ENCODE results near the gene FGGY.
"Not testable (repeated sequence)": the region's sequence is repeated elsewhere in the genome, so short reads cannot be mapped to it uniquely, and the experiment has no call there.

The FGGY gene

DNA sequence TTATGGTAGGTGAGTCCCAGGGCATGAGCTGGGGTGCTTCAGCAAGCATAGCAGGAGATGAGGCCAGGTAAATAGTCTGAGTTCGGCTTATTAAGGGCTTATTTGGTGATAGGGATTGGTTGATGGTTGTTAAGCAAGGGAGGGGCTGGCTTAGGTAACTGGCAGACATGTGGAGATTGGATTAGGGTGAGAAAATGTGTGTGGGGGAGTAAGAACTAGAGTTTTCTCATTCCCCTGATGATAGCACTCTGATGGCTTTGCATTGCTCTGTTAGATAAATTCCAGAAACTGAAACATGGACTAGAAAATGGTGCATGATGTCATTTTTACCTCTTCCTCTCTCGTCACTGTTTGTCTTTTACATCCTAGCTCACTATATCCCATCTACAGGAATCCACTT, 53.6 kb downstream of the FGGY start:
- DNase-seq (ENCODE audit: low read depth, low spot score), result no peak

DNA sequence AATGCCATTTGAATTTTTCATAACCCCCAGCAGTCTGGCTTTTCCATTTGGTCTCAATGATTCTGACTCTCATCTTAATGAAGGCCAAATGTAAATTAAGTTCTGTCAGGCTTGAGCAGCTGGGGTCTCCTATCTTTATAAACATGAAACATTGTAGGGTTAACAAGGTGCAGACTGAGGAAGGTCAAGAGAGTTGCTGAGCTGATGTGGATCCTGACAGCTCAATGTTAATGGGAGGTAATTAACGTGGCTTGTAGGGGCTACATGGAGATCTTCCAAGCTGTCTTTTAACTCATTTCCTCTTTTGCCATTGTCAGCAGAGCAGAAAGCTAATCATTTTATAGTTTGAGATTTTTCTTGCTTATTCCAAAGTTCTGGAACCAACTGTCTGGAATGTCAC, 55.2 kb downstream of the FGGY start:
- no peak for DNase-seq (ENCODE audit: low read depth, low spot score)

DNA sequence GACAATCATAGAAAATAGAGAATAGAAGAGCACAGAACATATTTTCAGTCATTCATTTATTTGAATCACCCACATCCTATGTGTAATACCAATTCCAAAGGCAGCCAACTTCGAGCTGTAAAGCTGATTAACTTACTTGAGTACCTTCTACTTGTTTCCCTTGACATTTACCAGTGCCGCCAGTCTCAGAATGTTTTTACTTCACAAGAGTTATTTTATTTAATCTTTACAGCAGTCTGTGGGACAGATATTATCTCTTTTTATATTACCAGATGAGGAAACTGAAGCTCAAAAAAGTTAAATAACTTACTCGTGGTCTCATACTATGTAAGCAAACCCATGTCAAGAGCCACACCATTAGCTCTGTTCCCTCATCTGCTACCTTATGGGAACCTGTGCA, 56.6 kb downstream of the FGGY start:
- DNase-seq (ENCODE audit: low read depth, low spot score), result no peak

DNA sequence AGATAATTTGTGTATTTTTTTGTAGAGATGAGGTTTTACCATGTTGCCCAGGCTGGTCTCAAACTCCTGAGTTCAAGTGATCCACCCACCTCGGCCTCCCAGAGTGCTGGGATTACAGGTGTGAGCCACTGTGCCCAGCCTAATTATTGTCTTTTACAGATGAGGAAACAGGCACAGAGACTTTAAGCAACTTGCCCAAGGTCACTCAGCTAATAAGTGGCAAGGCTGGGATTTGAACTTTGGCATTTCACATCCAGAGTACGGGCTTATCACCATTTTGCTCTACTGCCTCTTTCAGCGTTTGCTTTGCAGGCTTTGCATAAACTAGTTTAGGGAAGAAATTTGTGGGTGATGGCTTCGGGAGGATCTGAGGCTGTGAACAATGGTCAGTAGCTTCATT, 57.3 kb downstream of the FGGY start:
- DNase-seq (ENCODE audit: low read depth, low spot score), result not testable (repeated sequence)

DNA sequence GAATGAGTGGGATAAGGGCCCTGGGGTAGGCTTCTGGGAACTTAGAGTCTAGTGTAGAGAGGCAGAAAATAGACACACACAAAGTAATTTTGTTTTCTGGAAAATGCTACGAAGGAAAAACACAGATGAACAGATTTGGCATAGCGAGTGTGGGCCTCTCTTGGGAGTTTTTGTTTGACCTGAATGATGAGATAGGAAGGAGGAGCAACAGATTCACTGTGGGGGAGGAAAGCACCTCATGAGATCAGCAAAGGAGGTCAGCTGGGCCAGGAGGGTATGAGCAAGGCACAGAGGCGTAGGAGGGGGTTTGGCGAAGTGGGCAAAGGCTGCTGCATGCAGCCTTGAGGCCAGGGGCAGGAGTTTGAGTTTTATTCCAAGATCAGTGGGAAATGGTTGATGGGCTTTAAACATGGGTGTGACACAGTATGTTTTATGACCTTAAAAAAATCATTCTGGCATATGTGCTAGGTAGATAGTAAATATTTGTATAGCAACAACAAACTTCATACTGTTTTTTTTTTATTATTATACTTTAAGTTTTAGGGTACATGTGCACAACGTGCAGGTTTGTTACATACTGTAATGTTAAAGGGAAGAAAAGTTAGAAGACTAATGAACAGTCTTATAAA, 57.9 kb downstream of the FGGY start:
- DNase-seq (ENCODE audit: low read depth, low spot score), result no peak

DNA sequence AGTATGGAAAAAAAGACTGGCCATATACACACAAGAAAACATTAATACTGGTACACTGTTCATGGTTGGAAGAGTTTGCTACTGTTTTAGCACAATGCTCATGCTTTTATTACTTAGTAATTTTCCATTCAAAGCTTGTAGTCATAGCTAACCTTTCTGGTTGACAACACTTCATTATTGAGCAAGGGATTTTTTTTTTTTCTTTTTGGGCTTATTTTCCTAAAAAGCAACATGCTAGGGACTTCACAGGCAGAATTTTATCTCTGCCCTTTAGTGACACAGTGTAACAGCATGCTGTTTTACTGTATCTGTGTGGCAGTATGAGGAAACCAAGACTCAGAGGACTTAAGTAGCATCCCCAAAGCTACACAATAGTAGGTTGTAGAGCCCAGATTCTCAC, 58.5 kb downstream of the FGGY start:
- DNase-seq (ENCODE audit: low read depth, low spot score), result no peak

DNA sequence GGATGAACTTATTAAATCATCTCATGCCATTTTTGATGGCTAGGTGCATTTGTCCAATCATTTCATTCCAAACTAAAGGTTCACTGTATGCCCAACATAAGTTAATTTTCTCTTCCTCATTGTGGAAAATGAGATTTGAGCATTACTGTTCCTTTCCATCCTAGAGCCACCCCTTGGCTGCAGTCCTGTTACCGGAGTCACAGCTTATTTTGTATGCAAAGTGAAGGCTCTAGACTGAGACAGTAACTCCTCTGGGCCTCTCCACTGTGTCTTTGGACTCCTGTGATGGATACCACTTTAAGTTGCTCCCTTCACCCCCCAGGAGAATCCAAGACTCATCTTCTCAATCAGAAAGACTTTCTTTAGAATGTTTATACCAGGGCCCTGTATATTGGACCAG, 59.7 kb downstream of the FGGY start:
- no peak for DNase-seq (ENCODE audit: low read depth, low spot score)

DNA sequence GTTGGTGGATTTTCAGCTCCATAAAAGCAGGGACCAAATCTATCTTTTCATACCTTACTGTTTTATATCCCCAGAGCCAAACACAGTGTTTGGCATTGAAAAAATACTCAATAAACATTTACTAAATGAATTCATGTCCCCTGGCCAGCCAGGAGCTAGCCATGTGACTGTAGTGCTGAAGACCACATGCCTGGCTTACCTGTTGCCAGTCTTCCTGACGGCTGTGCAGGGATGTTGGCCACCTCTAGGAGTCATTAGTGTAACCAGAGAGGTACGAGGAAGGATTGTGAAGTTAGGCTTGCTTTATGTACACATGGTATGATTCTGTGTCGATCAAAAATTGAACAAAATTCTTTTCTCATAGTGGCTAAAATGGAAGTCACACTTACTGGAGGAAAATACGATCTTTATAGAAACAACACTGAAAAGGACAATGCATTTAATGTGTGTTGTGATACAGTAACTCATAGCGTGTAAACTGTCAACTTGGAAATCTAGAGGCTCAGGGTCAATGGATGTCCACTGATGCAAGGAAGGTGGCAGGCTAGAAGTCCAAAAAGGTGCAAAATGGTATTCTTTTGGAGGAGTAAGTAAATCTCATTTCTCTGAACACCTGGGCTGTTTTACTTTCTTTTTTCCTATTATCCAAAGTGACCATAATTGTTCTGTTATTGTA, 60.9 kb downstream of the FGGY start:
- no peak for DNase-seq (ENCODE audit: low read depth, low spot score)

DNA sequence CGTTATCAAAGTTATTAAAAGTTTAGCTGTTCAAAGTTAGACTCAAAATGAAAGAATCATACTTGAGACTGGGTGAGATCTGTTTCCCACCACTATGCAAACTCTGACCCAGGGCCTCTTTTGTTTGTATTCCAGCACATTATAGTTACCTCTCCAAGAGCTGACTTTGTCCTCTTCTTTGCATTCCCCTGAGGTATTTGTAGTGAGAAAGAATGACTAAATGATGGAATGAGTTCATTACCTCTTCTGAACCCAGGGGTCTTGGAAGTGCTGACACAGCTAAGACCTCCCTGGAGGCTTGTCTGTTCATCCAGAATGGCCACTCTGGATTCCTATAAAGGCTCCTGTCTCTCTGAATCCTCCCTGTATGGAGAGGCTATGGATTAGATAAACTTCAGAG, 62.4 kb downstream of the FGGY start:
- DNase-seq (ENCODE audit: low read depth, low spot score), result no peak

DNA sequence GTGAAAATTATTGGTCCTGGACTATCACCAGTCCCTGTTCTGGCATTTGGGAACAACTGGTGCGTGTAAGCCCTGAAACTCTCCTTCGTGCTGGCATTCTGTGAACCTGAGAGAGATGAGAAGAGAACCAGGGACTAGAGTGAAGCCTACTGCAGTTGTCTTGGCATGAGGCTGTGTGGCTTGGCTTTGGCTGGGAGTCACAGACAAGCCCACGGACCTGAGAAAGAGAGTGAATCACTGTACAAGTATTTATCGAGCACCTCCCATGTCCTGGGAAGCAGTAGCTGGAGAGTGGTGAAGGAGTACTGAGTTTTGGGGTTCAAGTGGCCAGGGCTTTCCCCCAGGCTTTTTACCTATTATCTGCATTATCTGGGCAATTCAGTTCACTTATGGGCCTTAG, 63.3 kb downstream of the FGGY start:
- no peak for DNase-seq (ENCODE audit: low read depth, low spot score)

DNA sequence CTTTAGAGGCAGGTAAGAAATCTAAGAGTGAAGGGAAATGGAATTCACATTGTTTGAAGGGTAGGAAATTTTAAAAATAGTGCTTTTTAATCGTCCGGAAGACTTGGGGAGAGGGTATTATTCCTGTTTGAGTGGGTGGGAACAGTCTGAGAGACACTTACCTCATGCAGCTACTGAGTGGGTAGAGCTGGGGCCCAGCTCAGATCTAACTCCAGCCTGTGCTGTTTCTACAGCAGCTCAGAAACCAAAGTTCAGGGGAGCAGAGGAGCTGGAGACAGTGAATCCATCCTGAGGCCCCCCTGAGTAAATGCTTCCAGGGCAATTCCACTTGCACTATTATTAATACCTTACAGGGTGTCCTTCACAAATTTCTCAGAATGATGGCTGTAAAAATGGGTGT, 63.8 kb downstream of the FGGY start:
- DNase-seq (ENCODE audit: low read depth, low spot score), result no peak

DNA sequence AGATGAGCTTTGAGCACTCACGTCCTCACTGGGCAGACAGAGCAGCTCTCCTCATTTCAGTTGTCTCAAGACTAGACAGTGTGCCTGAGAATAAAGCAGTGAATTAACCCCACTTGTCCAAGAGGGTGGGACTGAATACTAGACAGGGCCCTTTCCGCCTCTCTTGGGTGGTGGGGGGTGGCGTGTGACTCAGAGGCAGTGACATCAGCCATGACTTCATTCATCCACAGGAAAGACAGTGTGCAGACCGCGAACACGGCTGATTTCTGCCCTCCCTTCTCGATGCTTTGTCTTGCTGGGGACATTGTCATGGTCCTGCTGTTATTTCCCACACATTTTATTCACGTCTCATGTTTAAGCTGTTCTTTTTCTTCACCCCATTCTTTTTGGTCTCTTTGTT, 64.9 kb downstream of the FGGY start:
- no peak for DNase-seq (ENCODE audit: low read depth, low spot score)

DNA sequence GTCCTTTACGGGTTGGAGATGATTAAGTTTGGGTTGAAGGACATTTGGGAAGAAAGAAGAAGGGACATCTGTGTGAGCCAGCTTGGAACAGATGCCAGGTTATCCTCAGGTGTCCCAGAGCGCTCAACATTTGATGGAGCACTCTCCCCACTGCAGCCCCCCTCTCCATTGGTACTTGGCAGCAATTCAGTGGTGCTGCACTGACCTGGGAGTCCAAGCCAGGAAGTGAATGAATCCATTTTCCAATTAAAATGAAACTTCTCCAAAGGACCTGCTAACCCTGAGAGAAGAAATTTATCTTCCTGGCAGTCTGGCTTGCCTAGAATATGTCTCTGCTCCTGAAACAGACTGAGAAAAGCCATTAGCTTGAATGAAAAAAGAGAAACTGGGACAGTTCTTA, 67.1 kb downstream of the FGGY start:
- DNase-seq (ENCODE audit: low read depth, low spot score), result no peak

DNA sequence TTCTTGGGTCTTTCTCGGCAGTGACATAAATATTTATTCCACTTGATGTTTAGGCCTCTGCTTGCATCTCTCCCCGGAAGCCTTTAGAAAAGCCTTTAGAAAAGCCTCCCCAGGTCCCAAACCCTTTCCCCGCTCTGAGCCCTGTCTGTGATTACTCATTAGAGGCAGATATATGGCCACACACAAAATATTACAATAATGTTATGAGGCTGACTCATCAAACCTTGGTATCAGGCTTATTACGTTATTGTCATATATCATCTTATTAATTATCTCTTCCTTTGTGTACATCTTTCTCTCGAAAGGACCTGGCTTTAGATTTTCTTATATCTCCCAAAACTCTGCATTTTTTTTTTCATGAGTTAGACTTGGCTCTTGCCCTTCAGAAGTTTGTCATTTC, 69.5 kb downstream of the FGGY start:
- no peak for DNase-seq (ENCODE audit: low read depth, low spot score)

DNA sequence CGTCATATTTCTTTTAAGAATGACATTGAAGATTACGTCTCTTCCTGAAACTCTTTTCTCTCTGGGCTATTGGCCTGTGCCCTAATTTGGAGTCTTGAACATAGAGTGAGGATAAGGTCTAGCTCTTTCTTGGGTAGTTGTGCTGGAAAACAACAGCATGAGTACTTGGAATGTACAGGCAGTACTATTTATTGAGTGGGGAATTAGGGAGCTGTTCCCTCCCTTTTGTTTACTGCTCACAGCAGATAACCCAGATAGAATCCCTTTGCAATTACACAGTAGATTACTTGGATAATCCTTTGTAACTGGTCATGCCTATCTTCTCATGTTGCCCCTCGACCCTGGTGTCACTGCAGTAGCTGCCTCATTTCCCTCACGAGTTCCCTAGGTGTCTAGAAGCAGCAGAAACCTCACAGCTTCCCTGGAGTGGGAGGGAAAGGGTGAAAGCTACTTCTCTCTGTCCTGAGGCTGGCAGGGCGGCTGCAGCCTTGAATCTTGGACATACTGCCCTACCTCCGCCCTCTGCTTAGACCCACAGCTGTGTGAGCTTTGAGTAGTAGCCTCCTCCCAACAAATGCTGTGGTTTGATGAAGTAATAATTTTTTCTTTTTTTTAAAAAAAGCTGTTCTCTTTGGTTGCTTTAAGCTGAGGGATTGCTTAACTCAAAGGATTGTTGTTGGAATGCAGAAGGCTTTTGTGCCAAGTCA, 70.6 kb downstream of the FGGY start:
- DNase-seq (ENCODE audit: low read depth, low spot score), result peak; percentile 43

DNA sequence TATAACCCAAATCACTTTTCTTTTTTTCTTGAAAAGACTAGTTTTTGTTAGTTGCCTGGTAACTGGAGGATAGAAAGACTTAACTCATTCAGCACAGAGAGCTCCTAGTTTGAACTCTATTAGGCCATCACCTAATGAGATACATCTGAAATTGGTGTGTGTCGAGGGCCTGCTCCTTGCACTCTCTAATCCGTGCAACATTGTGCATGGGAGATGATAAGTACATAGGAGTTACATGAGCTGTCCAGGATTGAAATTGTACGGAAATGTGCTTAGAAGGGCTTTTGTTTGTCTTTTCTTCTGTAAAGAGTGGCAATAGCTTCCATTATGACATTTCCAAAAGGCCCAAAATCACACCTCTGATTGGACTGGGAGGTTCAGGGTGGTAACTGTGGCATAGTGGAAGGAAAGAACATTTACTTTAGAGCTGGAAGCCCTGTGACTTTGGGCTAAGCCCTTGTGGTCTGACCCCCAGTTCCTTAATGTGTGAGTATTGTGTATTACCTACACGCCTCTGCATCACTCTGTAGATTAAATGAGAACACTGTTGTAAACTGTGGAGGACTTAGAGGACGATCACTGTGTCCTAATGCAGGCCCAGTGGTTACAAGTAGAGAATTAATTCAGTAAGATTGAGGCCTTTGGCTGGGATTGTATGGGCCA, 71.2 kb downstream of the FGGY start:
- no peak for DNase-seq (ENCODE audit: low read depth, low spot score)

DNA sequence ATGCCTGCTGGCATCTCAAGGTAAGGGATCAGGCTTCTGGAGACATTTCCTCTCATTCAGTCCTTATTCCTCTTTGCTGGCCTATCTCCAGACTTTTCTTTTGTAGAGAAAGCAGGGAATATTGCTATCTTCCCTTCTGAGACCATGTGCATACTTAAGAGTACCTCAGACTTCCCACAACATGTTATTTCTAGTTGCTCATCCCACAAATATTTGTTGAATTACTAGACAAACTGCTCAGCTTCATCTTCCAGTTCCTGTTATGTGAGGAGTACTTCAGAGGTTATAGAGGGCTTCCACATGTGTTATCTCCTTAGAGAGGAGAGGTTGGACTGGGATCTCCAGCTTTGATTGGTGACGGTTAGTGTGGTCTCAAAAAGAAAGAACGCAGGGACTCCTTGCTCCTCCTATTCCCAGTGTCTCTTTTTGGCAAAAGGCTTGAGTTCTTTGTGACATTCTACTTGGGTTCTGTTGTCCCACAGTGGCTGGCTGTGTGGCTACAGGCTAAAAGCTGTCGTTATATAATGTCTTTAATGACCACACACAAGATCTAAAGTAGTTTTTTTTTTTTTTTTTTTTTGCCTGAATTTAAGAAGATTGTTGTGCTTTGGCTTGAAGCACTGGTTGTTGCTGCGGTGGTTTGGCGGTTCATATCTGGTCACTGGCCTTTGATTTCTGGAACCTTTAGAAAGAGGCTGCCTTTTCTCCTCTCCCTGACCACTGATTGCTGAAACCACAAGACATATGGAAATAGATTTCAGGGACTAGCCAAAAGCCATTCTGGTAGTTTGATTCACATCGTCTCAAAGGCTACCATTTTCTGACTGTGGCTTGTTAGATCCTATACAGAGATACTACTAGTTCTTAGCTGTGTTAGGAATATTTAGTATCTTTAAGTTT, 78.7 kb downstream of the FGGY start:
- DNase-seq (ENCODE audit: low read depth, low spot score), result peak; percentile 86

DNA sequence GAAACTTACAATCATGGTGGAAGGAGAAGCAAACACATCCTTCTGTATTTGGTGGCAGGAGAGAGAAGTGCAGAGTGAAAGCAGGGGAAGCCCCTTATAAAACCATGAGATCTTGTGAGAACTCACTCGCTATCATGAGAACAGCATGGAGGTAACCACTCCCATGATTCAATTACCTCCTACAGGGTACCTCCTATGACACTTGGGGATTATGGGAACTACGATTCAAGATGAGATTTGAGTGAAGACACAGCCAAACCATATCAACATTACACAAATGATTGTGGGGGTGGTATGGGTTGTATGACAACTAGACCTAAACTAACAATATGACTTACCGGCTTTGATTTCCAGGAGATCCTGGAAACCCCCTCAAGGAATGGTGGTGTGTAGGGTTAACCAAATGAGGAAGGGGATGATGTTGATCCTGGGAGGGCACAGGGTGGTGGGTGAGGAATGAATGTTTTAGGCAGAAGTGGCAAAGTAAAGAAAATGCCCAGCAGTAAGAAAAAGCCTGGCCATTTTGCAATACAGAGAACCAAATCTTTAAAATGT, 80.5 kb downstream of the FGGY start:
- DNase-seq (ENCODE audit: low read depth, low spot score), result no peak

DNA sequence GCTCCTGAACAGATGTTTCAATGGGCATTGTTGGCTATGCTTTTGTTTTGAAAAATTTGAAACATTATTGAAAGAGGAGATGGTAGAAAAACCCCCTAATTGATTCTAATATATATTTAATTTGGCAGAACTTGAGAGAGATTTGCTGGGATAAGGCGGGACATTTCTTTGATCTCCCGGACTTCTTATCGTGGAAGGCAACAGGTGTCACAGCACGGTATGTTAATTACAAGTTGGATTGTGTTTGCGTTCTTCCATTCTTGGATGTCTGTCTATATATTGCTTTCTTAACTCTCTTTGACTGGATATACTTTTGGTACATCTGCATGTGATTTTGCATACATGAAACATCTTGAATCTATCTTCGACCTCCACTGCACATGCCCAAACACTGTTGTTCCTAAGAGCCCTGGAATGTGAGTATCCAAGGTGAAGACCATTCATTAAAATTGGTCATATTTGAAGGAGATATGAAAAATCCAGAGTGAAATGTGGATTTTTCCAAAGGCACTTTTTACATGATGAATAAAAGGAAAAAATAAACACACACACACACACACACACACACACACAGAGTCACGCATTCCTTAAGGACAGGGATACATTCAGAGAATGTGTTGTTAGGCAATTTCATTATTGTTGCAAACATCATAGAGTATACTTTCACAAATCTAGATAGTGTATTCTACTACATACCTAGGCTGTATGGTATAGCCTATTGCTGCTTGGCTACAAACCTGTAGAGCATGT, 81.9 kb downstream of the FGGY start:
- DNase-seq (ENCODE audit: low read depth, low spot score), result no peak

DNA sequence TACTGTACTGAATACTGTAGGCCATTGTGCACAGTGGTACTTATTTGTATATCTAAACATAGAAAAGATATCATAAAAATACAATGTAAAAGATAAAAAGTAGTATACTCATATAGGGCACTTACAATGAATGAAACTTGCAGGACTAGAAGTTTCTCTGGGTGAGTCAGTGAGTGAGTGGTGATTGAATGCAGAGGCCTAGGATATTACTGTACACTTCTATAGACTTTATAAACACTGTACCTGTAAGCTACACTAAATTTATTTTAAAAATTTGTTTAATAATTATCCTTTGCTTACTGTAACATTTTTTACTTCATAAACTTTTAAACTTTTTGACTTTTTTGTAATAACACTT, 82.5 kb downstream of the FGGY start:
- DNase-seq (ENCODE audit: low read depth, low spot score), result no peak

DNA sequence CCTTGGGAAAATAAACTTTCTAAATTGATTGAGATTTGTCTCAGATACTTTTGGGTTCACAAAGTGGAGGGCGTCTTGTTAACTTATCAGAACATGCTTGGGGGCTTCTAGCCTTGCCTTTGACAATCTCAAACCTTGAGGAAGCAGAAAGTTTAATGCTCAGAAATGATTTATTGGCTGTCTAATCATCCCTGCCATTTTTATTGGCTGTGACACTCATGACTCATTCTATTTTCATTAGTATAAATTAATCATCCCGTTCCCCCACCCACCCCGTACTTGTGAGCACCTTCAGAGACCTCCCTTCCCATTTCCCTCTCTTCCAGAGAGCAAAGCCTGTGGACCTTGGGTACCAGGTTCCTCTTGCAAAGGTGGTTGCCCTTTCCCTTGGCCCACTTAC, 87.1 kb downstream of the FGGY start:
- no peak for DNase-seq (ENCODE audit: low read depth, low spot score)
